Lung (tissue), 12 donors: ENCODE results near the gene KCNT1. TPM values are rescaled to one million over a fixed set of nuclear protein-coding genes. Genes with fewer than 3 reads are reported as not detected.

Experiments used
- ATAC-seq: fragments of 200-7000 bp; cut with Tn5 transposase; one replicate; pipeline ENCODE4 v1.9.1; 2020; ENCODE audit warnings: moderate number of reproducible peaks; ENCODE audit not compliant: insufficient read depth, low FRiP score
- DNase-seq, 3 donors: peaks; one replicate each; pipeline ENCODE4 v3.0.0-alpha.2; 2013 to 2017
- H3K27ac ChIP-seq, 2 donors: one replicate each; pipeline ENCODE4 v1.5.1; 2013; ENCODE audit warnings: mild to moderate bottlenecking in 2 of 2, moderate library complexity in 2 of 2, control low read depth in 1 of 2, inconsistent platforms in 1 of 2, low read depth in 1 of 2, low read length in 1 of 2
- H3K27me3 ChIP-seq, 3 donors: one replicate each; pipeline ENCODE4 v1.5.1; 2013; ENCODE audit warnings: low read length in 2 of 3; ENCODE audit not compliant: control insufficient read depth in 3 of 3, insufficient read depth in 3 of 3
- H3K36me3 ChIP-seq, 4 donors: one replicate each; pipeline ENCODE4 v1.5.1; 2013; ENCODE audit warnings: low read length in 4 of 4, mild to moderate bottlenecking in 1 of 4, moderate library complexity in 1 of 4; ENCODE audit not compliant: control insufficient read depth in 4 of 4, insufficient read depth in 4 of 4
- H3K4me1 ChIP-seq, 5 donors: one replicate each; pipeline ENCODE4 v1.5.1; 2013; ENCODE audit warnings: low read length in 5 of 5, mild to moderate bottlenecking in 2 of 5, moderate library complexity in 1 of 5; ENCODE audit not compliant: control insufficient read depth in 5 of 5, insufficient read depth in 5 of 5
- H3K4me3 ChIP-seq: one replicate; pipeline ENCODE4 v1.5.1; 2013; ENCODE audit warnings: mild to moderate bottlenecking, control low read depth, moderate library complexity
- H3K9ac ChIP-seq, 2 donors: one replicate each; pipeline ENCODE4 v1.5.1; 2013; ENCODE audit warnings: low read length in 2 of 2, control low read depth in 1 of 2; ENCODE audit not compliant: insufficient read depth in 1 of 2
- H3K9me3 ChIP-seq, 4 donors: one replicate each; pipeline ENCODE4 v1.5.1; 2013; ENCODE audit warnings: low read length in 3 of 4, mild to moderate bottlenecking in 1 of 4, moderate library complexity in 1 of 4; ENCODE audit not compliant: control insufficient read depth in 4 of 4, insufficient read depth in 3 of 4
- CTCF ChIP-seq: IDR thresholded peaks from 2 replicates; pipeline ENCODE4 v1.5.1; 2012; ENCODE audit warnings: mild to moderate bottlenecking; ENCODE audit errors: control extremely low read depth, extremely low read depth
- WGBS, 2 donors: extraction: QIAGEN DNeasy Blood & Tissue Kit; methylation state at CpG; one replicate each; pipeline ENCODE4 v1.1.7; 2013; 5-methylcytosine and 5-hydroxymethylcytosine counted together
- polyA plus RNA-seq, 2 donors: library from polyadenylated mRNA; stranded (reverse); fragments of 200-250 nt; gene quantifications; one replicate each; pipeline ENCODE4 v1.2.1, GENCODE V29; 2013
- total RNA-seq, 2 donors: library from RNA; depleted of rRNA in 1 of 2; stranded (reverse); fragments of >200 nt in 1 of 2; gene quantifications; one replicate each; pipeline ENCODE4 v1.2.1, GENCODE V29; 2014 to 2021
- donor health status: control.
- donor health status: control.
- donor health status: Bipolar disorder and iron deficiency.
- donor health status: healthy.
- donor health status: DM: yes; HTN: yes; CAD: no.

Gene KCNT1
- total and polyA plus RNA-seq, 4 donors = 0.06 to 0.28 (median 0.11) TPM

GRCh38 chr9:135794057-135794335, 92.0 kb downstream of the KCNT1 start:
- TF ChIP-seq CTCF = no peak
- H3K27ac ChIP-seq = no peak overlapping the region
- DNase-seq (no peak), ATAC-seq (no peak)
- H3K4me3 ChIP-seq = no peak overlapping the region
- WGBS, 2 donors = 76 to 86% methylated on average over 7 of the region's 7 CpGs
- H3K4me1 ChIP-seq = peaks cover 0 to 4% (median 0%) of the 10 kb centered on the region in 5 donors
- H3K27me3 ChIP-seq = peaks cover 0 to 4% (median 0%) of the 10 kb centered on the region in 3 donors
- no peak overlapping the region for H3K9ac ChIP-seq
- H3K36me3 ChIP-seq = no peaks in the 10 kb centered on the region
- no peaks in the 10 kb centered on the region for H3K9me3 ChIP-seq

GRCh38 chr9:135794361-135794885, 92.4 kb downstream of the KCNT1 start:
- DNase-seq = no peak
- no peak overlapping the region for H3K27ac ChIP-seq
- no peak for TF ChIP-seq CTCF
- H3K27me3 ChIP-seq = no peaks in the 10 kb centered on the region
- H3K4me3 ChIP-seq = no peak overlapping the region
- H3K9me3 ChIP-seq = no peaks in the 10 kb centered on the region
- ATAC-seq = no peak
- H3K36me3 ChIP-seq = no peaks in the 10 kb centered on the region
- H3K9ac ChIP-seq = no peak overlapping the region
- H3K4me1 ChIP-seq = peaks cover 0 to 4% (median 0%) of the 10 kb centered on the region in 5 donors
- WGBS, 2 donors = 87 to 89% methylated on average over 15 of the region's 15 CpGs

GRCh38 chr9:135795391-135795790, 93.4 kb downstream of the KCNT1 start:
- 89% methylated on average over 4 of the region's 4 CpGs for WGBS, 2 donors
- H3K27ac ChIP-seq = no peak overlapping the region
- no peak overlapping the region for H3K4me3 ChIP-seq

More at GRCh38 chr9:135795391-135795790, 93.4 kb downstream of the KCNT1 start:
- Histone ChIP-seq H3K9ac (no peak overlapping the region), H3K9me3 (no peaks in the 10 kb centered on the region), H3K27me3 (no peaks in the 10 kb centered on the region), H3K4me1 (peaks cover 0 to 4% (median 0%) of the 10 kb centered on the region in 5 donors), H3K36me3 (no peaks in the 10 kb centered on the region)
- DNase-seq (no peak), ATAC-seq (no peak)
- TF ChIP-seq CTCF = no peak
